ENCODE measurements around the gene PTPRN2. TPM values are rescaled to one million over a fixed set of nuclear protein-coding genes. Genes with fewer than 3 reads are reported as not detected.
A peak's percentile ranks its signal among the peaks of the same experiment; 100 is the strongest.

PTPRN2 gene
- total and polyA plus RNA-seq, 9 of the 15 experiments (the other 6 are each of a cell fraction or from before 2014, with no cell fraction given), result not detected

GRCh38 chr7:157623556-157623955 lies 964.1 kb downstream of the PTPRN2 start (continued):
- TF ChIP-seq, protein P1, sequence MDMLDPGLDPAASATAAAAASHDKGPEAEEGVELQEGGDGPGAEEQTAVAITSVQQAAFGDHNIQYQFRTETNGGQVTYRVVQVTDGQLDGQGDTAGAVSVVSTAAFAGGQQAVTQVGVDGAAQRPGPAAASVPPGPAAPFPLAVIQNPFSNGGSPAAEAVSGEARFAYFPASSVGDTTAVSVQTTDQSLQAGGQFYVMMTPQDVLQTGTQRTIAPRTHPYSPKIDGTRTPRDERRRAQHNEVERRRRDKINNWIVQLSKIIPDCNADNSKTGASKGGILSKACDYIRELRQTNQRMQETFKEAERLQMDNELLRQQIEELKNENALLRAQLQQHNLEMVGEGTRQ (CRISPR knock-in tag; IDR thresholded peaks at IDR 0.05), result peak; percentile 41; the same call in 1 of the 2 replicates

GRCh38 chr7:157622408-157623205 lies 965.0 kb downstream of the PTPRN2 start:
- H3K27me3 ChIP-seq (ENCODE audit: control insufficient read depth in 2 of 2, insufficient read depth in 2 of 2, low read length in 2 of 2), result peaks cover 64 to 69% of the 10 kb centered on the region in 2 experiments
- CTCF ChIA-PET (ENCODE audit: low intra/inter-chr PET ratio), result no interaction called here
- no peaks in the 10 kb centered on the region; a peak in 1 of 5 replicates for H3K4me1 ChIP-seq (replicated peaks in 1 of 2; ENCODE audit: control insufficient read depth in 2 of 2, insufficient read depth in 2 of 2, low read length in 2 of 2)
- DNase-seq (ENCODE audit: extremely low read depth in 1 of 4, low spot score in 3 of 4) (no peak), ATAC-seq (no peak), FAIRE-seq (no peak)
- H4K20me1 ChIP-seq (replicated peaks; ENCODE audit: control insufficient read depth, insufficient read depth, low read length), result peaks cover 11% of the 10 kb centered on the region
- no peak overlapping the region for H3K4me2 ChIP-seq (ENCODE audit: insufficient read depth, low read length)
- POLR2A ChIA-PET, result no interaction called here
- no peak overlapping the region for H3K4me3 ChIP-seq
- no peak overlapping the region for H3K9ac ChIP-seq (ENCODE audit: insufficient read depth in 1 of 2, low read depth in 2 of 2, low read length in 2 of 2)
- intact Hi-C loops (cut with micrococcal nuclease) (no loop called here), in situ Hi-C loops (cut with MboI) (no loop called here)
- no peak overlapping the region for H2AFZ ChIP-seq (ENCODE audit: low read depth, low read length)
- 1% methylated on average over 28 of the region's 28 CpGs for WGBS (ENCODE audit: insufficient coverage, low coverage, missing lambda C conversion rate)
- no peaks in the 10 kb centered on the region for H3K9me3 ChIP-seq (replicated peaks; ENCODE audit: control insufficient read depth, insufficient read depth, low read depth, low read length)
- no peaks in the 10 kb centered on the region for H3K36me3 ChIP-seq (ENCODE audit: control insufficient read depth, insufficient read depth, low read length)
- H3K9me1 ChIP-seq (ENCODE audit: control insufficient read depth, insufficient read depth, low read length), result peaks cover 6% of the 10 kb centered on the region
- no TSS peak for BruUV-seq (replicated peaks)
- no peaks in the 10 kb centered on the region for H3K79me2 ChIP-seq (ENCODE audit: control insufficient read depth, insufficient read depth, low read length)
- no peak overlapping the region for H3K27ac ChIP-seq (ENCODE audit: extremely low read depth, low read depth, low read length)
- TF ChIP-seq ZNF507 (tag; conservative IDR thresholded peaks at IDR 0.05) (no peak), SNAPC5 (CRISPR knock-in tag; IDR thresholded peaks at IDR 0.05) (no peak), HMG20B (CRISPR knock-in tag; IDR thresholded peaks at IDR 0.05) (no peak), MEF2D (tag; conservative IDR thresholded peaks at IDR 0.05; ENCODE audit: low read depth) (no peak), ZNF41 (CRISPR knock-in tag; conservative IDR thresholded peaks at IDR 0.05) (no peak), RBBP5 (IDR thresholded peaks at IDR 0.05; ENCODE audit: borderline replicate concordance, insufficient read depth, low read length, poor library complexity, severe bottlenecking) (no peak)
- TF ChIP-seq, protein P2, sequence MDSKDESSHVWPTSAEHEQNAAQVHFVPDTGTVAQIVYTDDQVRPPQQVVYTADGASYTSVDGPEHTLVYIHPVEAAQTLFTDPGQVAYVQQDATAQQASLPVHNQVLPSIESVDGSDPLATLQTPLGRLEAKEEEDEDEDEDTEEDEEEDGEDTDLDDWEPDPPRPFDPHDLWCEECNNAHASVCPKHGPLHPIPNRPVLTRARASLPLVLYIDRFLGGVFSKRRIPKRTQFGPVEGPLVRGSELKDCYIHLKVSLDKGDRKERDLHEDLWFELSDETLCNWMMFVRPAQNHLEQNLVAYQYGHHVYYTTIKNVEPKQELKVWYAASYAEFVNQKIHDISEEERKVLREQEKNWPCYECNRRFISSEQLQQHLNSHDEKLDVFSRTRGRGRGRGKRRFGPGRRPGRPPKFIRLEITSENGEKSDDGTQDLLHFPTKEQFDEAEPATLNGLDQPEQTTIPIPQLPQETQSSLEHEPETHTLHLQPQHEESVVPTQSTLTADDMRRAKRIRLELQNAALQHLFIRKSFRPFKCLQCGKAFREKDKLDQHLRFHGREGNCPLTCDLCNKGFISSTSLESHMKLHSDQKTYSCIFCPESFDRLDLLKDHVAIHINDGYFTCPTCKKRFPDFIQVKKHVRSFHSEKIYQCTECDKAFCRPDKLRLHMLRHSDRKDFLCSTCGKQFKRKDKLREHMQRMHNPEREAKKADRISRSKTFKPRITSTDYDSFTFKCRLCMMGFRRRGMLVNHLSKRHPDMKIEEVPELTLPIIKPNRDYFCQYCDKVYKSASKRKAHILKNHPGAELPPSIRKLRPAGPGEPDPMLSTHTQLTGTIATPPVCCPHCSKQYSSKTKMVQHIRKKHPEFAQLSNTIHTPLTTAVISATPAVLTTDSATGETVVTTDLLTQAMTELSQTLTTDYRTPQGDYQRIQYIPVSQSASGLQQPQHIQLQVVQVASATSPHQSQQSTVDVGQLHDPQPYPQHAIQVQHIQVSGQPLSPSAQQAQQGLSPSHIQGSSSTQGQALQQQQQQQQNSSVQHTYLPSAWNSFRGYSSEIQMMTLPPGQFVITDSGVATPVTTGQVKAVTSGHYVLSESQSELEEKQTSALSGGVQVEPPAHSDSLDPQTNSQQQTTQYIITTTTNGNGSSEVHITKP (IDR thresholded peaks at IDR 0.05; ENCODE audit: partially characterized antibody), result no peak
- TF ChIP-seq, protein P3, sequence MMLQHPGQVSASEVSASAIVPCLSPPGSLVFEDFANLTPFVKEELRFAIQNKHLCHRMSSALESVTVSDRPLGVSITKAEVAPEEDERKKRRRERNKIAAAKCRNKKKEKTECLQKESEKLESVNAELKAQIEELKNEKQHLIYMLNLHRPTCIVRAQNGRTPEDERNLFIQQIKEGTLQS (IDR thresholded peaks at IDR 0.05), result no peak
- TF ChIP-seq, protein P3 (CRISPR knock-in tag; conservative IDR thresholded peaks at IDR 0.05), result no peak
